IPS-18a (cell line): Measurements from ENCODE around the gene NOC2L.

ENCODE experiments used
- H3K27ac ChIP-seq: one replicate; pipeline ENCODE4 v1.5.1; 2013; ENCODE audit warnings: low read length
- H3K27me3 ChIP-seq: one replicate; pipeline ENCODE4 v1.6.1; 2013; ENCODE audit warnings: mild to moderate bottlenecking, low read length; ENCODE audit not compliant: control insufficient read depth, insufficient read depth
- H3K36me3 ChIP-seq: one replicate; pipeline ENCODE4 v1.6.1; 2013; ENCODE audit warnings: low read depth, low read length; ENCODE audit not compliant: control insufficient read depth
- H3K4me1 ChIP-seq: one replicate; pipeline ENCODE4 v1.6.1; 2013; ENCODE audit warnings: low read depth, low read length; ENCODE audit not compliant: control insufficient read depth
- H3K4me3 ChIP-seq: one replicate; pipeline ENCODE4 v1.5.1; 2013; ENCODE audit warnings: low read length
- H3K9ac ChIP-seq: one replicate; pipeline ENCODE4 v1.6.1; 2013; ENCODE audit warnings: mild to moderate bottlenecking, low read length, moderate library complexity
- H3K9me3 ChIP-seq: one replicate; pipeline ENCODE4 v1.6.1; 2013; ENCODE audit warnings: low read depth, low read length; ENCODE audit not compliant: control insufficient read depth

Gene NOC2L

DNA sequence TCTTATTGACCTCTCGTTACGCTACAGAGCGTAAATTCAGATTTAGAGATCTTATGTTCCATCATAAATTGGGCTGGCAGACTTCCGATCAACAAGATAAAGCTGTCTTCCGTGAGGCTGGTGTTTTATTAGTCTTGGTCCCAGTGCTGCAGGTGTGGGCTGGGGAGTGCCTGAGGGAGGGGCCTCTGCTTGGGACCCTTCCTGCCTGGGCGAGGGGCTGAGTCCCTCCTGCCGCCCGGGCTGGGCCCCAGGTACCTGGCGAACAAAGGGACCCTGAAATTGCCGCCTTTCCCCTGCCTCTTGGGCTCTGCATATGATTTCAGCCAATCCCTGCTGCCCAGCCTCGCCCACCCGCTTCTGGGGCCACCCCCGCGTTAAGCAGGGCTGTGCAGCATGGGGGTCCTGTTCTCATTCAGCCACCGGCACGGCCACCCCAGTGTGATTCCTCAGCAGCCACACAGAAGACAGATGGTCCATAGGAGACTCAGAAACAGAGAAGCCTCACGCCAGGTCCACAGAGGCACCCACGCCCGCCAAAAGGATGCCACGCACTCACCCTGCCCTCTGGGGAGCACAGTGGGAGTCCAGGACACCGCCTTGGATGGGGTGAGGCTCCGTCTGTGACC lies 41.5 kb downstream of the NOC2L start:
- Histone ChIP-seq H3K36me3 (no peaks in the 10 kb centered on the region), H3K4me3 (no peak overlapping the region), H3K9me3 (no peaks in the 10 kb centered on the region), H3K9ac (no peak overlapping the region), H3K27me3 (peaks cover 99% of the 10 kb centered on the region), H3K4me1 (peaks cover 5% of the 10 kb centered on the region), H3K27ac (no peak overlapping the region)

DNA sequence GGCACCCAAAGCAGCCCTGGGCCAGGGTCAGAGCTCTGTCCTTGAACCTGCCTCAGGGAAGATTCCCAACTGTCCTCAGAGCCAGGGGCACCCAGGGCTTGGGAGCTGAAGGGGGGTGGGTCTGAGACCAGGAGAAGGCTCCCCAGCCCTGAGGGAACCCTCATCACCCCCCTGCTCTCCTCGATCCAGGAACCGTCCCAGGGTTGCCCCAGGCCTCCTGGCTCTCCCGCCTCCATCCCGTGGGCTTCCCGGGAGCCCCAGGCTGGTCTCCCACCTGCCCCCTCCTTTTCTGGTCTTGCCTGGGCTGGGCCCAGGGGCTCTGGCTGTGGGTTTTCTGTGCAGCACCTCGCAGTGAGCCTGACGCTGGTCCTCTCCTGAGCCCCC lies 42.0 kb downstream of the NOC2L start:
- no peaks in the 10 kb centered on the region for H3K9me3 ChIP-seq
- peaks cover 99% of the 10 kb centered on the region for H3K27me3 ChIP-seq
- H3K27ac ChIP-seq, result no peak overlapping the region
- H3K9ac ChIP-seq, result no peak overlapping the region
- peaks cover 5% of the 10 kb centered on the region for H3K4me1 ChIP-seq
- H3K4me3 ChIP-seq, result no peak overlapping the region
- H3K36me3 ChIP-seq, result no peaks in the 10 kb centered on the region

DNA sequence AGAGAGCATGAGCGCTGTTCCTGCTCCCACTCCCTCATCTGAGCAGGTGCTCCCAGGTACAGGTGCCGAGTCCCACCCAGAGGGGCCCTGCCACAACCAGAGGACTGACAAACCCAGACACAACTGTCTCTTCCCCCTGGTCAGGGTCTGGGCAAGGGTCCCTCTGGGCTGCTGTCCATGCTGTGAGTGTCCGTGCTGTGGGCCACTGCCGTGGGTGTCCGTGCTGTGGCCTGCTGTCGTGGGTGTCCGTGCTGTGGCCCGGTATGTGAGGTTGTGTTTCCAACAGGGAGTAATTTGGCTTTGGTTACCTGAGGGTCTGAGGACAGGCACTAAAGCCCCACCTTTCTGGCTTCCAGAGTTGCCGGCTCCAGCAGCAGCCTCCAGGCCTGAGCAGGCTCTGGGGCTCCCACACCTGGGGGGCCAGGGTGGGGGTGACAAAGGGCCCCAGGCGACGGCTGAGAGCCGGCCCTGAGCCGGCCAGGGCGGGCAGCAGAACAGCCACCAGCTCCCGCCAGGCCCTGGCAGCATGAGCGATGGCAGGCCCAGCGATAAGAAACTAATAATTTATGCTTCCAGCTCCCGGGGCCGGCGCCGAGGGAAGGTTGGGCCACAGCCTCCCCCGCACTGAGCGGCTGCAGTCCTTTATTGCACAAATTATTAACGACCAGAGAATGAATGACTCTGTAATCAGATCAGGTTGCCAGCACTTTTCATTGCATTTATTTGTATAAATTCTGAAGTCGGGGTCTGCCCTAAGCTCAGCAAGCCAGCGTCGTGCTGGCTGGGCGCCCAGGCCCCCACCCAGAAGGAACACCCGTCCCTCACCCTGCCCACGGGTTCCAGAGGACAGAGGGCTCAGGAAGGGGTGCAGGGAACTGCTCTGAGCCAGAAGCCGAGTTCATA lies 42.6 kb downstream of the NOC2L start:
- H3K4me1 ChIP-seq, result peaks cover 5% of the 10 kb centered on the region
- H3K9me3 ChIP-seq, result no peaks in the 10 kb centered on the region
- peaks cover 99% of the 10 kb centered on the region for H3K27me3 ChIP-seq
- H3K36me3 ChIP-seq, result no peaks in the 10 kb centered on the region
- no peak overlapping the region for H3K27ac ChIP-seq
- no peak overlapping the region for H3K9ac ChIP-seq
- H3K4me3 ChIP-seq, result no peak overlapping the region

DNA sequence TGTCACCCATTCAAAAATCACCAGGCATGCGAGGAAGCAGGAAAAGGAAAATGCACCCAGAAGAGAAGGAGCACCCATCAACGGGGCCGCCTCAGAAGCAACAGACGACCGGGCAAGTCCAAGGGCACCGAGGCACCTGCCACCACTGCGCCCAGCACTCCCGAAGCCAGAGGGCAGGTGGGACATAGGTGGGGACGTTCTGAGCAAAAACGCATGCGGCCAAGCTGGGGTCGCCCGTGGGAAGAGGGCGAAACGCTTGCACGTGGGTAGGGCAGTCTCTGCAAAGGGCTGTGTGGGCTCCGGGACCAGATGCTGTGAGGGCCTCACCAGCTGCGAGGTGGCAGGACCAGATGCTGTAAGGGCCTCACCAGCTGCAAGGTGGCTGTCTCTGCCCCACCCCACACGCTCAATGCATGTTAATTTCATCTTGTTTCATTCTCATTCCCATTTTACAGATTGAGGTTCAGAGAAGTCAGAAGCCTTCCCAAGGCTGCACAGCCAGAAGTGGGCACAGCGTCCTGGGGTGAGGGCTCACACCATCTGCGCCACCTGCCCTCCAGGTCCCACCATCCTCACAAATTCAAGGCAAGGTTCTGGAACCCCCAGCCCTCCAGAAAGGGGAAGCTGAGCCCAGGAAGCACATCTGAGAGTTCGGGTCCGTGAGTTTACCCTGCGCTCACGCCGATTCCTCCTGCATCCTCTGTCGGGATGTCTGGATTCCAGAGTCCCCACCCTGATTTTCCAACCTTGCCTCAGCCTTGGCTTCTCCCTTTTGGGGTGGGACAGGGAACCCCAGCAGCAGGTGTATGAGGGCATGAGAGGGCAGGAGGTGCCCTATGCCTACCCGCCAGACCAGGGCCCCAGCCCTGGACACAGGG lies 43.5 kb downstream of the NOC2L start:
- no peaks in the 10 kb centered on the region for H3K36me3 ChIP-seq
- H3K27me3 ChIP-seq, result peaks cover 94% of the 10 kb centered on the region
- no peak overlapping the region for H3K9ac ChIP-seq
- no peaks in the 10 kb centered on the region for H3K9me3 ChIP-seq
- H3K4me1 ChIP-seq, result peaks cover 1% of the 10 kb centered on the region
- H3K4me3 ChIP-seq, result no peak overlapping the region
- no peak overlapping the region for H3K27ac ChIP-seq

DNA sequence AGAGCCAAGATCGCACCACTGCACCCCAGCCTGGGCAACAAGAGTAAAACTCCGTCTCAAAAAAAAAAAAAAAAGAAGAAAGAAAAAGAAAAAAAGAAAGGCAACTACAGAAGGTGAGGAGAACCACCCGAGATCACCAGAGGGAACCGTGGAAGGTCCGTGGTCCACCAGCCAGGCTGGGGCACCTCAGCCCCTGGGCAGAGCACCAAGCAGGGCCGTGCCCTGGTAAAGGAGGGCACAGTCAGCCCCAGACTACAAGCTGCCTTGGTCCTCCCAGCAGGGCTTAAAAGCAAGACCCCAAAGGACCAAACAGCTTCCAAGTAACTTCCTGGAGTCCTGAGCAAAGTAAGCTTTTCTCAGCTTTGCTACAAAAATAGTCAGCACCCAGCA lies 44.2 kb downstream of the NOC2L start:
- H3K36me3 ChIP-seq, result no peaks in the 10 kb centered on the region
- no peak overlapping the region for H3K27ac ChIP-seq
- no peak overlapping the region for H3K4me3 ChIP-seq
- H3K9me3 ChIP-seq, result no peaks in the 10 kb centered on the region
- H3K27me3 ChIP-seq, result peaks cover 87% of the 10 kb centered on the region
- no peaks in the 10 kb centered on the region for H3K4me1 ChIP-seq
- H3K9ac ChIP-seq, result no peak overlapping the region

DNA sequence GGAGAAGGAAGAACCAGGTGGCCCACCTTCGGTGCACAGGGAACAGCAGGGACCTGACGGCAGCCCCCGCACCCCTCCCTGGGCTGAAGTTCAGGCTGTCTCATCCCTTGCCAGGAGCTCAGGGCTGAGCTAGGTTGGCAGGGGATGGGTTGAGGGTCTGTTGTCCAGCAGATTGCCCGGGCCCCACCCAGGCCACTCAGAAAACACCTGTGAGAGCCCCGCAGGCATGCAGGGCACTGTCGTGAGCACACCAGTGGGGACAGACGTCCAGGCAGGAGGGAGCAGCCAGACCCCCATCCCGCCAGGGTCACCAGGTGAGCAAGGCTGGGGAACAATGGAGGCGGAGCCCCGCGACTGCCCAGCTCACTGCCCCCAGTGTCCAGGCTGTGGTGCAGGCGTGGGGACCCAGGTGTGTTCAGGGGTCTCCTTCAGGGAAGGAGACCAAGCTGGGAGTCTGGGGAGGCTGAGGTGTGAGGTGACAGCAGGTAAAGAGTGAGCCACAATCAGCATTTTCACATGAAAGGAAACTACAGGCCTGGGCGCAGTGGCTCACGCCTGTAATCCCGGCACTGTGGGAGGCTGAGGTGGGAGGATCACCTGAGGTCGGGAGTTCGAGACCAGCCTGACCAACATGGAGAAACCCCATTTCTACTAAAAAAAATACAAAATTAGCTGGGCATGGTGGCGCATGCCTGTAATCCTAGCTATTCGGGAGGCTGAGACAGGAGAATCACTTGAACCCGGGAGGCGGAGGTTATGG lies 44.7 kb downstream of the NOC2L start:
- Histone ChIP-seq H3K9me3 (no peaks in the 10 kb centered on the region), H3K36me3 (no peaks in the 10 kb centered on the region), H3K4me3 (no peak overlapping the region), H3K27me3 (peaks cover 81% of the 10 kb centered on the region), H3K9ac (no peak overlapping the region), H3K27ac (no peak overlapping the region), H3K4me1 (no peaks in the 10 kb centered on the region)

DNA sequence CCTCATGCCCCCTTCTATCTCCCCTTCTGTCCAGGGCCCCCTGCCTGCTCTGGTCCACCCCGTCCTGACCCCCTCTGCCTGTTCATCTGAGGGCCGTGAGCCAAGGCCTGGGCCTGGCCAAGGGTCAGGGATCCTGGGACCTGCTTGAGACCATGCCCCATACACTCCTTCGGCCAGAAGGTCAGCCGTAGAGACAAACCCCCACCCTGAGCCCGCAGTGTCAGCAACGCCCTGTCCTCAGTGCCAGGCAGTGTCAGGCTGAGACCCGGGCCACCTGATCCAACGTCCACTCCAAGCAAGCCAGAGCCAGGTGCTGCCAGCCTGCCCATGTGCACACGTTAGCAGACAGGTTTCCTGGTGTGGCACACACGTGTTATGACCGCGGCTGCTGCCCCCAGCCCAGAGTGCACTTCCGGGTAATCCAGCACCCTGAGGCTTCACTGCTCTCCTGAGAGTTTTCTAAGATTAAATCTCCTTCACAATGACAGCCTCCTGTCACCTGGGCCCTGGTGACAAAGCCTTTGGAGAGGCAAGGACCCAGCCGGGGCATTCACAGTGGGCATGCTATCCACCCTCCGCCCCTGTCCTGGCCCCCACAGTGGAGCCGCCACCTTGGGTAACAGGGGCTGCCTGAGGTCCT lies 45.4 kb downstream of the NOC2L start:
- Histone ChIP-seq H3K27ac (no peak overlapping the region), H3K36me3 (no peaks in the 10 kb centered on the region), H3K4me1 (no peaks in the 10 kb centered on the region), H3K27me3 (peaks cover 74% of the 10 kb centered on the region), H3K9ac (no peak overlapping the region), H3K9me3 (no peaks in the 10 kb centered on the region), H3K4me3 (no peak overlapping the region)

DNA sequence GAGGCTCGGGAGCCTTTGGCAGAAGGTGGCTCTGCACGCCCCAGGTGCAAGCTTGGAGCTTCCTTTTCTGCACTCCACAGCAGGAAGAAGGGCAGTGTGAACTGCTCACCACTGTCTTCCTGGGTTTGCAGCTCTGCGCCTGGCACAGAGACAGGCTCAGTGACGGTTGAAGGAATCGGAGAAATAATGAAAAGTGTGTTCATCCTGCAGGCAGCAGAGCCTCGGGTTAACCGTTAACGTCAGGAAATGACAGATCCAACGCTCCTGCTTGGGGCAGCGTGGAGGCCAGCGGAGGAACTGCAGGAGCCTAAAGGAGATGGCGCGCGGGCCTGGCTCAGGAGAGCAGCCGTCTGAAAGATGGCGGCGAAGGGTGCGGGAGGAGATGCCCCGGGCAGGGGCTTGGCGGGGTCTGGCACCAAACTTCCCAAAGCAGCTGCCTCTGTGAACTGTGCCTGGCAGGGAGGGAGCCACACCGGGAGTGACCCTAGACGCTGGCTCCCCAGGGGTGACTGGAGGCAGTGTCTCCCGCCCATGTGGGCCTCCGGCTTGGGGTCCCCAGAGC lies 46.2 kb downstream of the NOC2L start:
- no peak overlapping the region for H3K9ac ChIP-seq
- peaks cover 71% of the 10 kb centered on the region for H3K27me3 ChIP-seq
- no peak overlapping the region for H3K27ac ChIP-seq
- no peaks in the 10 kb centered on the region for H3K4me1 ChIP-seq
- H3K36me3 ChIP-seq, result no peaks in the 10 kb centered on the region
- H3K4me3 ChIP-seq, result no peak overlapping the region
- no peaks in the 10 kb centered on the region for H3K9me3 ChIP-seq

DNA sequence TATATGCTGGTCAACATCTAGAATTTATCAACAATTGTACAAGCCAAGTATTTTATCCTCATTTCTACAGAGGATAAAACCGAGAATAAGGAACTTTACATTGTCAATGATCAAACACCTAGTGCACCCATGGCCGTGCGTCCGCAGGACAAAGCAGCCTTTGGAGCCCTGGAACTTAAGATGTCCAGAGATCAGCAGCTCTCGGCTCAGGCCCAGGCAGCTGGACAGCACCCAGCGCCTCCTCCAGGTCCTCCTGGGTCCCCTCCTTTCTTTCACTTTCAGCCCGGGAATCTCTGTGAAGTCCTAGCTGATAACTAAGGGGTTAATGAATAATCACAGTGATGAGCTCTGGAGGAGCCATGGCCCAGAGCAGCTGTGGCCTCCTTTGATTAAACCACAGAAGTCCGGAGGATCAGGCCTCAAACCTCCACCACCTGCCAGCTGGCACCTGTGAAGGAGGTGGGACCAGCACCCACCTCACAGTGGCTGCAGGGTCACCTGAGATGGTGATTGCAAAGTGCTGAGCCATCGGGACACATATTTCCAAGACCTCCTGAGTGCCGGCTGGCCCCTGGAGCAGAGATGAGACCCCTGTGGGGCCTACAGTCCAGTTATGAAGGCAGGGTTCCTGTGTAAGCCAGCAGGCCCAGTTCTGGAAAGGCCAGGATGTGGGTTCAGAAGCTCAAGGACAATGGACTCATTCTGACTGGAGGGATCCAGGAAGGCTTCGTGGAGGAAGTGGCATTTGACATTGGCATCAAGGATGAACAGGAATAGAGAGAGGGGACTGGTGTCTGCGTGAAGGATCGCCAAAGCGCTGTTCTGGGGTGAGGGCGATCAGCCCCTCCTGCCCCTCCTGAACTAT lies 46.9 kb downstream of the NOC2L start:
- Histone ChIP-seq H3K4me1 (no peaks in the 10 kb centered on the region), H3K36me3 (no peaks in the 10 kb centered on the region), H3K27ac (no peak overlapping the region), H3K9ac (no peak overlapping the region), H3K27me3 (peaks cover 71% of the 10 kb centered on the region), H3K4me3 (no peak overlapping the region), H3K9me3 (no peaks in the 10 kb centered on the region)
